ENCODE results near the gene SENP2. TPM values are rescaled to one million over a fixed set of nuclear protein-coding genes. Genes with fewer than 3 reads are reported as not detected.

The SENP2 gene
- total and polyA plus RNA-seq, 4 donors: 7.9 to 23.3 (median 11.3) TPM

- no peak for DNase-seq (ENCODE audit: low spot score)
- 86% methylated on average over 16 of the region's 16 CpGs for WGBS
- no peaks in the 10 kb centered on the region for H3K9me3 ChIP-seq (ENCODE audit: control insufficient read depth in 4 of 4, low read length in 3 of 4)
- no peak overlapping the region for H3K27ac ChIP-seq (ENCODE audit: low read depth in 1 of 2, low read length in 2 of 2)
- H3K9ac ChIP-seq (ENCODE audit: low read depth in 1 of 2, low read length in 2 of 2): no peak overlapping the region
- H3K36me3 ChIP-seq (ENCODE audit: control insufficient read depth in 4 of 4, insufficient read depth in 3 of 4, low read depth in 1 of 4, low read length in 3 of 4): no peaks in the 10 kb centered on the region
- TF ChIP-seq MAX (IDR thresholded peaks at IDR 0.05): no peak
- TF ChIP-seq ZBTB33 (IDR thresholded peaks at IDR 0.05): no peak
- TF ChIP-seq YY1 (IDR thresholded peaks at IDR 0.05): no peak
- no peak for TF ChIP-seq FOXA1 (IDR thresholded peaks at IDR 0.05)
- no peak for TF ChIP-seq NR2F2 (IDR thresholded peaks at IDR 0.05)
- TF ChIP-seq TAF1 (conservative IDR thresholded peaks at IDR 0.05): no peak
- TF ChIP-seq GABPA (IDR thresholded peaks at IDR 0.05 in 1 of 2, conservative IDR thresholded peaks at IDR 0.05 in 1 of 2): no peak
- TF ChIP-seq FOXA2 (IDR thresholded peaks at IDR 0.05): no peak
- no peak for TF ChIP-seq SP1 (IDR thresholded peaks at IDR 0.05)
- TF ChIP-seq RAD21 (IDR thresholded peaks at IDR 0.05): no peak
- TF ChIP-seq CTCF (IDR thresholded peaks at IDR 0.05; ENCODE audit: low read depth, low read length, missing input control): no peak
- TF ChIP-seq EGR1 (IDR thresholded peaks at IDR 0.05; ENCODE audit: low read depth in 2 of 2): no peak
- TF ChIP-seq JUND (IDR thresholded peaks at IDR 0.05): no peak
- no peak for TF ChIP-seq ATF3 (IDR thresholded peaks at IDR 0.05)
- TF ChIP-seq HNF4G (IDR thresholded peaks at IDR 0.05): no peak
- no peak for TF ChIP-seq RXRA (IDR thresholded peaks at IDR 0.05)
- TF ChIP-seq REST (IDR thresholded peaks at IDR 0.05): no peak
- H3K27me3 ChIP-seq (ENCODE audit: control insufficient read depth in 4 of 4, insufficient read depth in 4 of 4, low read length in 3 of 4): no peaks in the 10 kb centered on the region
- no peaks in the 10 kb centered on the region for H3K4me1 ChIP-seq (ENCODE audit: control insufficient read depth in 4 of 4, insufficient read depth in 4 of 4, low read length in 3 of 4)
- H3K4me3 ChIP-seq (ENCODE audit: low read depth in 1 of 3, low read length in 3 of 3): no peak overlapping the region
Observed at GRCh38 chr3:185645596-185646381, 59.7 kb downstream of the SENP2 start.
